Neutrophil (primary cell): ENCODE measurements around the gene MECR.

Experiments used
- H3K27ac ChIP-seq: fragments of 200-600 bp; sonication (generic); 2 replicates; pipeline ENCODE4 v1.5.1; 2016; ENCODE audit warnings: mild to moderate bottlenecking, moderate library complexity
- H3K27me3 ChIP-seq: fragments of 200-600 bp; sonication (generic); 2 replicates; pipeline ENCODE4 v1.6.0; 2016; ENCODE audit warnings: mild to moderate bottlenecking
- H3K36me3 ChIP-seq: fragments of 200-600 bp; sonication (generic); 2 replicates; pipeline ENCODE4 v1.5.1; 2017
- H3K4me1 ChIP-seq, 2 experiments: fragments of 200-600 bp in 1 of 2; sonication (generic) in 1 of 2; 1 replicate in 1 of 2; 2 replicates in 1 of 2; pipeline versions ENCODE4 v1.5.1 to v1.6.1; 2013 to 2016; ENCODE audit warnings: low read depth in 1 of 2, low read length in 1 of 2, mild to moderate bottlenecking in 1 of 2, moderate library complexity in 1 of 2; ENCODE audit not compliant: control insufficient read depth in 1 of 2, insufficient read depth in 1 of 2
- H3K4me3 ChIP-seq, 2 experiments: fragments of 200-600 bp in 1 of 2; sonication (generic) in 1 of 2; 1 replicate in 1 of 2; 2 replicates in 1 of 2; pipeline ENCODE4 v1.5.1; 2013 to 2016; ENCODE audit warnings: low read depth in 1 of 2, low read length in 1 of 2, mild to moderate bottlenecking in 1 of 2, moderate library complexity in 1 of 2
- H3K9me3 ChIP-seq: fragments of 200-600 bp; sonication (generic); 2 replicates; pipeline ENCODE4 v1.5.1; 2016
- CTCF ChIP-seq: fragments of 200-600 bp; sonication (generic); IDR thresholded peaks from 2 replicates; pipeline ENCODE4 v1.5.1; 2016; ENCODE audit warnings: antibody characterized with exemption

MECR gene

GRCh38 chr1:29171521-29171920 lies 59.2 kb downstream of the MECR start:
- Histone ChIP-seq H3K36me3 (peaks cover 13% of the 10 kb centered on the region), H3K27me3 (no peaks in the 10 kb centered on the region), H3K4me3 (no peak overlapping the region), H3K9me3 (no peaks in the 10 kb centered on the region), H3K4me1 (no peaks in the 10 kb centered on the region), H3K27ac (peak overlapping the region; percentile 9)
- TF ChIP-seq CTCF = no peak

GRCh38 chr1:29171089-29171488 lies 59.6 kb downstream of the MECR start:
- peak overlapping the region; percentile 9 for H3K27ac ChIP-seq
- H3K36me3 ChIP-seq = peaks cover 17% of the 10 kb centered on the region
- no peak for TF ChIP-seq CTCF
- H3K27me3 ChIP-seq = no peaks in the 10 kb centered on the region
- H3K9me3 ChIP-seq = no peaks in the 10 kb centered on the region
- no peak overlapping the region for H3K4me3 ChIP-seq
- no peaks in the 10 kb centered on the region for H3K4me1 ChIP-seq

GRCh38 chr1:29169976-29170375 lies 60.8 kb downstream of the MECR start:
- Histone ChIP-seq H3K27me3 (no peaks in the 10 kb centered on the region), H3K4me1 (no peaks in the 10 kb centered on the region), H3K9me3 (no peaks in the 10 kb centered on the region), H3K4me3 (no peak overlapping the region), H3K36me3 (peaks cover 29% of the 10 kb centered on the region), H3K27ac (peak overlapping the region; percentile 25)
- no peak for TF ChIP-seq CTCF

- Histone ChIP-seq H3K9me3 (no peaks in the 10 kb centered on the region), H3K4me1 (no peaks in the 10 kb centered on the region), H3K27ac (no peak overlapping the region), H3K36me3 (peaks cover 39% of the 10 kb centered on the region), H3K4me3 (no peak overlapping the region), H3K27me3 (no peaks in the 10 kb centered on the region)
- no peak for TF ChIP-seq CTCF
These were observed 62.8 kb downstream of the MECR start for GRCh38 chr1:29167904-29168303.

- H3K36me3 ChIP-seq = peaks cover 41% of the 10 kb centered on the region
These were observed 64.3 kb downstream of the MECR start for GRCh38 chr1:29166291-29166878.

More at GRCh38 chr1:29166291-29166878, 64.3 kb downstream of the MECR start:
- Histone ChIP-seq H3K27me3 (no peaks in the 10 kb centered on the region), H3K4me3 (no peak overlapping the region), H3K4me1 (peaks cover 4 to 6% of the 10 kb centered on the region in 2 experiments), H3K27ac (peak overlapping the region; percentile 4), H3K9me3 (no peaks in the 10 kb centered on the region)
- no peak for TF ChIP-seq CTCF
